Lung (tissue), 12 donors: ENCODE data around the gene OR5AK2. TPM values are rescaled to one million over a fixed set of nuclear protein-coding genes. Genes with fewer than 3 reads are reported as not detected.

ENCODE experiments used
- ATAC-seq: fragments of 200-7000 bp; cut with Tn5 transposase; one replicate; pipeline ENCODE4 v1.9.1; 2020; ENCODE audit warnings: moderate number of reproducible peaks; ENCODE audit not compliant: insufficient read depth, low FRiP score
- DNase-seq, 3 donors: peaks; one replicate each; pipeline ENCODE4 v3.0.0-alpha.2; 2013 to 2017
- H3K27ac ChIP-seq, 2 donors: one replicate each; pipeline ENCODE4 v1.5.1; 2013; ENCODE audit warnings: mild to moderate bottlenecking in 2 of 2, moderate library complexity in 2 of 2, control low read depth in 1 of 2, inconsistent platforms in 1 of 2, low read depth in 1 of 2, low read length in 1 of 2
- H3K27me3 ChIP-seq, 3 donors: one replicate each; pipeline ENCODE4 v1.5.1; 2013; ENCODE audit warnings: low read length in 2 of 3; ENCODE audit not compliant: control insufficient read depth in 3 of 3, insufficient read depth in 3 of 3
- H3K36me3 ChIP-seq, 4 donors: one replicate each; pipeline ENCODE4 v1.5.1; 2013; ENCODE audit warnings: low read length in 4 of 4, mild to moderate bottlenecking in 1 of 4, moderate library complexity in 1 of 4; ENCODE audit not compliant: control insufficient read depth in 4 of 4, insufficient read depth in 4 of 4
- H3K4me1 ChIP-seq, 5 donors: one replicate each; pipeline ENCODE4 v1.5.1; 2013; ENCODE audit warnings: low read length in 5 of 5, mild to moderate bottlenecking in 2 of 5, moderate library complexity in 1 of 5; ENCODE audit not compliant: control insufficient read depth in 5 of 5, insufficient read depth in 5 of 5
- H3K4me3 ChIP-seq: one replicate; pipeline ENCODE4 v1.5.1; 2013; ENCODE audit warnings: mild to moderate bottlenecking, control low read depth, moderate library complexity
- H3K9ac ChIP-seq, 2 donors: one replicate each; pipeline ENCODE4 v1.5.1; 2013; ENCODE audit warnings: low read length in 2 of 2, control low read depth in 1 of 2; ENCODE audit not compliant: insufficient read depth in 1 of 2
- H3K9me3 ChIP-seq, 4 donors: one replicate each; pipeline ENCODE4 v1.5.1; 2013; ENCODE audit warnings: low read length in 3 of 4, mild to moderate bottlenecking in 1 of 4, moderate library complexity in 1 of 4; ENCODE audit not compliant: control insufficient read depth in 4 of 4, insufficient read depth in 3 of 4
- WGBS, 2 donors: extraction: QIAGEN DNeasy Blood & Tissue Kit; methylation state at CpG; one replicate each; pipeline ENCODE4 v1.1.7; 2013; 5-methylcytosine and 5-hydroxymethylcytosine counted together
- polyA plus RNA-seq, 2 donors: library from polyadenylated mRNA; stranded (reverse); fragments of 200-250 nt; gene quantifications; one replicate each; pipeline ENCODE4 v1.2.1, GENCODE V29; 2013
- total RNA-seq, 2 donors: library from RNA; depleted of rRNA in 1 of 2; stranded (reverse); fragments of >200 nt in 1 of 2; gene quantifications; one replicate each; pipeline ENCODE4 v1.2.1, GENCODE V29; 2014 to 2021
- TF ChIP-seq, protein P1 (sequence below): IDR thresholded peaks from 2 replicates; pipeline ENCODE4 v1.5.1; 2012; ENCODE audit warnings: mild to moderate bottlenecking; ENCODE audit errors: control extremely low read depth, extremely low read depth
- donor health status: control.
- donor health status: control.
- donor health status: Bipolar disorder and iron deficiency.
- donor health status: healthy.
- donor health status: DM: yes; HTN: yes; CAD: no.

OR5AK2 gene
- total and polyA plus RNA-seq, 4 donors, result not detected

DNA sequence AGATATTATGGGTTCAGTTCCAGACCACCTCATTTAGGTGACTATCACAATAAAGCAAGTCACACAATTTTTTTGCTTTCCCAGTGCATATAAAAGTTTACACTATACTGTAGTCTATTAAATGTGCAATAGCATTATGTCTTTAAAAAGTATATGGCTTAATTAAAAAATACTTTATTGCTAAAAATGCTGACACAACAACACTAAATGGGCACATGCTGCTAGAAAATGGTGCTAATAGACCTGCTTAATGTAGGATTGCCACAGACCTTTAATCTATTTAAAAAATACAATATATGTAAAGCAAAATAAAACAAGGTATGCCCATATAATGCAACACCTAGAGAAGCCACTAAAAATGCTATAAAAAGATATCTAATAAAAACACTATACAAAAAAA lies 27.1 kb upstream of the OR5AK2 start:
- no peak for DNase-seq
- Histone ChIP-seq H3K4me3 (no peak overlapping the region), H3K27ac (no peak overlapping the region), H3K9ac (no peak overlapping the region), H3K4me1 (no peaks in the 10 kb centered on the region), H3K9me3 (no peaks in the 10 kb centered on the region), H3K27me3 (no peaks in the 10 kb centered on the region), H3K36me3 (no peaks in the 10 kb centered on the region)
- TF ChIP-seq, protein P1, sequence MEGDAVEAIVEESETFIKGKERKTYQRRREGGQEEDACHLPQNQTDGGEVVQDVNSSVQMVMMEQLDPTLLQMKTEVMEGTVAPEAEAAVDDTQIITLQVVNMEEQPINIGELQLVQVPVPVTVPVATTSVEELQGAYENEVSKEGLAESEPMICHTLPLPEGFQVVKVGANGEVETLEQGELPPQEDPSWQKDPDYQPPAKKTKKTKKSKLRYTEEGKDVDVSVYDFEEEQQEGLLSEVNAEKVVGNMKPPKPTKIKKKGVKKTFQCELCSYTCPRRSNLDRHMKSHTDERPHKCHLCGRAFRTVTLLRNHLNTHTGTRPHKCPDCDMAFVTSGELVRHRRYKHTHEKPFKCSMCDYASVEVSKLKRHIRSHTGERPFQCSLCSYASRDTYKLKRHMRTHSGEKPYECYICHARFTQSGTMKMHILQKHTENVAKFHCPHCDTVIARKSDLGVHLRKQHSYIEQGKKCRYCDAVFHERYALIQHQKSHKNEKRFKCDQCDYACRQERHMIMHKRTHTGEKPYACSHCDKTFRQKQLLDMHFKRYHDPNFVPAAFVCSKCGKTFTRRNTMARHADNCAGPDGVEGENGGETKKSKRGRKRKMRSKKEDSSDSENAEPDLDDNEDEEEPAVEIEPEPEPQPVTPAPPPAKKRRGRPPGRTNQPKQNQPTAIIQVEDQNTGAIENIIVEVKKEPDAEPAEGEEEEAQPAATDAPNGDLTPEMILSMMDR, result no peak
- ATAC-seq, result no peak

DNA sequence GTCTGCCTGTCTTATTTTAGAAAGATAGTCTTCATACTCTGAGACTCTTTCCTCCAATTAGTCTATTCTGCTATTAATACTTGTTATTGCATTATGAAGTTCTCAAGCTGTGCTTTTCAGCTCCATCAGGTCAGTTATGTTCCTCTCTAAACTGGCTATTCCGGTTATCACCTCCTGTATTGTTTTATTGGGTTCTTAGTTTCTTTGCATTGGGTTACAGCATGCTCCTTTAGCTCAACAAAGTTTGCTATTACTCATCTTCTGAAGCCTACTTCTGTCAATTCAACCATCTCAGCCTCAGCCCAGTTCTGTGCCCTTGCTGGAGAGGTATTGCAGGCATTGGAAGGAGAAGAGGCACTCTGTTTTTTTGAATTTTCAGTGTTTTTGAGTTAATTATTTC lies 21.0 kb upstream of the OR5AK2 start:
- Histone ChIP-seq H3K4me1 (no peaks in the 10 kb centered on the region), H3K9me3 (peaks cover 0 to 5% (median 0%) of the 10 kb centered on the region in 4 donors), H3K9ac (no peak overlapping the region), H3K27ac (no peak overlapping the region), H3K36me3 (no peaks in the 10 kb centered on the region), H3K4me3 (no peak overlapping the region), H3K27me3 (no peaks in the 10 kb centered on the region)
- 60 to 65% methylated on average over 1 of the region's 1 CpG for WGBS, 2 donors
- TF ChIP-seq, protein P1, result no peak
- DNase-seq (no peak), ATAC-seq (no peak)

DNA sequence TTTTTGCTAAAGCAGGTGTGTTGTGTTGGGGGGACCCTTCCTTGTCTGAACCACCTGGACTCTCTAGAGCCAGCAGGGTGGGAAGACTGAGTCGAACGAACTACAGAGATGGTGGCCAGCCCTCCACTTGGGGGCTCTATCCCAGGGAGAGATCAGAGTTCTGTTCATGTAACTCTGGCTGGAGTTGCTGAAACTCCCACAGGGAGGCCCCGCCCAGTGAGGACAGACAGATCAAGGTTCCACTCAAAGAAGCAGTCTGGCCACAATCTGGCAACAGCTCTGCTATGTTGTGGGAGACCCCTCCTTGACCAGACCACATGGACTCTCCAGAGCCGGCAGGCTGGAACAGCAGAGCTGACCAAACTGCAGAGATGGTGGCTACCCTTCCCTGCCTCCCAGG lies 20.2 kb upstream of the OR5AK2 start:
- DNase-seq (no peak), ATAC-seq (no peak)
- Histone ChIP-seq H3K27me3 (no peaks in the 10 kb centered on the region), H3K4me3 (no peak overlapping the region), H3K9me3 (peaks cover 0 to 5% (median 0%) of the 10 kb centered on the region in 4 donors), H3K27ac (no peak overlapping the region), H3K4me1 (no peaks in the 10 kb centered on the region), H3K9ac (no peak overlapping the region), H3K36me3 (no peaks in the 10 kb centered on the region)
- 84 to 87% methylated on average over 4 of the region's 4 CpGs for WGBS, 2 donors
- TF ChIP-seq, protein P1, result no peak

DNA sequence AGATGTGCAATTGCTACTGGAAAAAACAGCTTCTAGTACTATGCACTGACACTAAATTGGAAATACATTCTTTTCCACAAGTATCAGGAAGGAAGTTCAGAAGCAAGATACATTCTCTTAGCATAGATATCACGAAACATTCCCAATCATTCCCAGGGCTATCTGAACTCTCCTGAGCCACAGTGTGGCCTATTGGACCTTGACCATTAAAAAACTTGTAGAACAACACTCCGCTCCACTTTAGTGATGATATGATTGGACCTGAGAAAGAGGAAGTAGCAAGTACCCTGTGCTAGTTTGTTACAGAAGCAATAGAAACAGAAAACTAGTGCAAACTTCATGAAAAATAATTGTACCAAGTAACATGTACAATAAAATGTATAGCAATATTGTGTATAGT lies 11.4 kb upstream of the OR5AK2 start:
- Histone ChIP-seq H3K27ac (no peak overlapping the region), H3K9ac (no peak overlapping the region), H3K27me3 (no peaks in the 10 kb centered on the region), H3K9me3 (no peaks in the 10 kb centered on the region), H3K4me1 (no peaks in the 10 kb centered on the region), H3K36me3 (no peaks in the 10 kb centered on the region), H3K4me3 (no peak overlapping the region)
- ATAC-seq, result no peak
- 87 to 92% methylated on average over 2 of the region's 2 CpGs for WGBS, 2 donors
- DNase-seq, result no peak
- TF ChIP-seq, protein P1, result no peak
